Activated naive CD8-positive, alpha-beta T cell treated with anti-CD3 and anti-CD28 coated beads, Interleukin-2, amount 10 ng/mL, durations not matched to agents 7 days and 5 days (primary cell): ENCODE results near the gene OR52E8. TPM values are rescaled to one million over a fixed set of nuclear protein-coding genes. Genes with fewer than 3 reads are reported as not detected.

Source experiments
- ATAC-seq: fragments of 150-1000 bp; cut with Tn5 transposase; one replicate; pipeline ENCODE4 v1.10.0; 2021; ENCODE audit warnings: low read depth, moderate library complexity
- POLR2A ChIA-PET: fragments of 350-600 bp; sonication (Branson Sonifier 250); formaldehyde crosslinking; loops from one replicate; lab custom pipeline; 2021; ENCODE audit warnings: antibody characterized with exemption; lab: Charles Lee
- DNase-seq: peaks from one replicate; pipeline ENCODE4 v3.0.0; 2021
- H3K27ac Mint-ChIP-seq: one replicate; pipeline ENCODE4 v1.8.0; 2022; ENCODE audit warnings: mild to moderate bottlenecking, mixed read lengths
- H3K27me3 Mint-ChIP-seq: one replicate; pipeline ENCODE4 v1.8.0; 2022; ENCODE audit warnings: mild to moderate bottlenecking, moderate library complexity, mixed read lengths
- H3K36me3 Mint-ChIP-seq: one replicate; pipeline ENCODE4 v1.8.0; 2021; ENCODE audit warnings: mild to moderate bottlenecking, mixed read lengths
- H3K4me1 Mint-ChIP-seq: one replicate; pipeline ENCODE4 v1.8.0; 2021; ENCODE audit warnings: mixed read lengths
- H3K4me3 Mint-ChIP-seq: one replicate; pipeline ENCODE4 v1.8.0; 2022; ENCODE audit warnings: mild to moderate bottlenecking, moderate library complexity, mixed read lengths
- H3K9me3 Mint-ChIP-seq: one replicate; pipeline ENCODE4 v1.8.0; 2021; ENCODE audit warnings: mixed read lengths
- total RNA-seq, 2 experiments: library from RNA; stranded (reverse); gene quantifications; one replicate each; pipeline ENCODE4 v1.2.3, GENCODE V29; 2021

OR52E8 gene
- not detected for total RNA-seq

DNA sequence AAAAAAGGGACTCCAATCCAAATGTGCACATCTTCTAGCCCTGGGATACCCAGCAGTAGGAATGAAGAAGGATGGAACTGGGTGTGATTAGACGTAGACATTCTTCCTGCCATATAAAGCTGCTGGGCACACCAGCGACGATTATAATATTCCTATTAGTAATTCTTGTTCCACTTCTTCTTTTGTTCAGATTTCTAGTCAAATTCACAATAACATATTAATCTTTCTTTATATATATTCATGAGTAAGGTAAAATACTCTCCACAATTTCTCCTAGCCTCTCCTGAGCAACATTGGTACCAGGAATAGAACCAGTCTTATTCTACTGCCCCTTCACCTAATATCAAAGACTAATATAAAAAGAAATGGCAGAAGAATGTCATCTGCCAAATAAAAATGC, at the start of gene OR52E8:
OR52E8 (minus strand) TSS at position 101 of the 400 bp plus-strand sequence; CDS start at position 101, 0 bp downstream.
- no peak for ATAC-seq
- no peak within 1 kb of the TSS for H3K27ac Mint-ChIP-seq
- POLR2A ChIA-PET: no interaction called here
- H3K27me3 Mint-ChIP-seq: peaks cover 5% of the 10 kb centered on the region
- H3K4me1 Mint-ChIP-seq: no peaks in the 10 kb centered on the region
- no peaks in the 10 kb centered on the region for H3K36me3 Mint-ChIP-seq
- H3K9me3 Mint-ChIP-seq: no peaks in the 10 kb centered on the region
- no peak for DNase-seq
- H3K4me3 Mint-ChIP-seq: no peak within 1 kb of the TSS

DNA sequence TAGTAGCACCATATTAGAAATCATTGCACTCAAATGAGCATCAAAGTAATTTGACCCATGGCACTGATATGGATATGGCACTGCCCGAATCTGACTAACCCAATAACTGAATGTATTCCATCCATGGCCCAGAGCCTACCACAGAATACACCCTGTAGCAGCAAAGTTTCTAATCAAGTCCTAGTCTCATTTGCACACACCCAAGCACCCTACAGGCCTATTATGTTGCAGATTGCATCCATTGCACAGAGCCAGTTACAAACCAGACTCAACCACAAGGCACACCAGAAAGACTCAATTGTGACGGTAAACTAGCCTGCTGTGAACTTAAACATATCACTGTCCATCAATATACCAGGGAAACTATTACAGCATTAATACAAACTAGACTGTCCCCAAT, 42.0 kb upstream of the OR52E8 start:
- H3K4me1 Mint-ChIP-seq: no peaks in the 10 kb centered on the region
- DNase-seq (no peak), ATAC-seq (no peak)
- no peaks in the 10 kb centered on the region for H3K9me3 Mint-ChIP-seq
- no peaks in the 10 kb centered on the region for H3K36me3 Mint-ChIP-seq
- no peak overlapping the region for H3K27ac Mint-ChIP-seq
- POLR2A ChIA-PET: no interaction called here
- H3K27me3 Mint-ChIP-seq: peaks cover 5% of the 10 kb centered on the region
- no peak overlapping the region for H3K4me3 Mint-ChIP-seq

DNA sequence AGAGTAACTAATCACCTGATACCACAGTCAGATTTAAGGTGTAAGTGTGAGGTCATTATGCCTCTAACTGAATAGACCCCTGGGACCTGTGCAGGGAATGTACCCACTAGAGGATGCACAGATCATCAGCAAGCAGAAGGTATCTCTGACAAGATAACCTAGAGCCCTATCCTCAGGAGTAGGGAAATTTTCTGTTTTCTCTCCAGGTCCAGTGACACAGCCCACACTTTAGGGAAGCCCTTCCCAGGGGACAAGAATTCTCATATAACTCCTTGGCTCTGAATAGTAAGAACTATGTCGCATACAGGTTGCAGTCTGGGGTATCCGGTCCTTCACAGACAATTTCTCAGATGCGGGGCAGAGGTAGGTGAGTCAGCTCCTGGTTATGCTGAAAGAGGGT, 35.4 kb upstream of the OR52E8 start, which contains the start of gene OR52E5:
OR52E5 (plus strand) TSS at position 301 of the 400 bp plus-strand sequence. CDS start 7,569 bp downstream, outside the sequence.
- DNase-seq (no peak), ATAC-seq (no peak)
- Mint-ChIP-seq H3K4me3 (no peak within 1 kb of the TSS), H3K27me3 (peaks cover 2% of the 10 kb centered on the region), H3K9me3 (no peaks in the 10 kb centered on the region), H3K36me3 (no peaks in the 10 kb centered on the region), H3K4me1 (no peaks in the 10 kb centered on the region), H3K27ac (no peak within 1 kb of the TSS)
- POLR2A ChIA-PET: no interaction called here

DNA sequence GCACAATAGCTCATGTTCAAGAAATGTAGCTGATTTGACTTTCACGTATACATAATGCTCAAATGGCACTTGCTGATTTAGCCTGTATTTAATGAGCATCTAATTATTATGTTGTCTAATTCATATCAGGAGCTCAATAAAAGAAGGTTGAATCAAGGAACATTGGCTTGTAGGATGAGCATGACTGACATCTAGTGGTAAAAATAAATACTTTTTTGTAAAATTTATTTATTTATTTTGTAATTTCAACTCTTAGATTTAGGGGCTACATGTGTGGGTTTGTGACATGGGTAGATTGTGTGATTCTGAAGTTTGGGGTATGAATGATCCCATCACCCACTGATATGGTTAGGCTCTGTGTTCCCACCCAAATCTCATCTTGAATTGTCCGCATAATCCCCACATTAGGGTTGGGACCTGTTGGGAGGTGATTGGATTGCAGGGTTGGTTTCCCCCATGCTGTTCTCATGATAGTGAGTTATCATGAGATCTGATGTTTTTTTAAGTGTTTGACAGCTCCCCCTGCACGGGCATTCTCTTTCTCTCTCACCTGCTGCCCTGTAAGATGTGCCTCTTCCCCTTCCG, 33.8 kb upstream of the OR52E8 start:
- Mint-ChIP-seq H3K4me1 (no peaks in the 10 kb centered on the region), H3K9me3 (no peaks in the 10 kb centered on the region), H3K4me3 (no peak overlapping the region), H3K36me3 (no peaks in the 10 kb centered on the region), H3K27ac (no peak overlapping the region), H3K27me3 (peaks cover 2% of the 10 kb centered on the region)
- ATAC-seq: no peak
- no peak for DNase-seq
- POLR2A ChIA-PET: no interaction called here

DNA sequence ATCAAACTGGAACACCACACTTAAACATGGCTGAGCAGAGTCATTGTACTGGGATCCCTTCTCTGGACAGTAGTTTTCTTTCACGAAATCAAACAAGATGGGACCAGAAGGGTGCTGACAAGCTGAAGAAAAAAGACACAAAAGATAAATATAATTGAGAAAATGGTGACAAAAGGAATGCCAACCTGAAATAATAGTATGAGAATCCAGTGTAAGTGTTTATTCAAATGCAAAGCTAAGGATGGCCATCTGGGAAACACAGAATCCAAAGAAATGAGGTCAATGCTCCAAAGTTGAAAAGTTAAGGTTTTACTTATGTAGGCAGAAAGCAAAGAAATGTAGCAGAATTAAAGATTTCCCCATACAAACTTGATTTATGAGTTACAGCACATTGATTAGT, 30.2 kb upstream of the OR52E8 start:
- no peak overlapping the region for H3K4me3 Mint-ChIP-seq
- no peak for DNase-seq
- no peaks in the 10 kb centered on the region for H3K36me3 Mint-ChIP-seq
- POLR2A ChIA-PET: no interaction called here
- no peaks in the 10 kb centered on the region for H3K9me3 Mint-ChIP-seq
- H3K27me3 Mint-ChIP-seq: peaks cover under 1% of the 10 kb centered on the region
- no peak for ATAC-seq
- H3K4me1 Mint-ChIP-seq: no peaks in the 10 kb centered on the region
- H3K27ac Mint-ChIP-seq: no peak overlapping the region

DNA sequence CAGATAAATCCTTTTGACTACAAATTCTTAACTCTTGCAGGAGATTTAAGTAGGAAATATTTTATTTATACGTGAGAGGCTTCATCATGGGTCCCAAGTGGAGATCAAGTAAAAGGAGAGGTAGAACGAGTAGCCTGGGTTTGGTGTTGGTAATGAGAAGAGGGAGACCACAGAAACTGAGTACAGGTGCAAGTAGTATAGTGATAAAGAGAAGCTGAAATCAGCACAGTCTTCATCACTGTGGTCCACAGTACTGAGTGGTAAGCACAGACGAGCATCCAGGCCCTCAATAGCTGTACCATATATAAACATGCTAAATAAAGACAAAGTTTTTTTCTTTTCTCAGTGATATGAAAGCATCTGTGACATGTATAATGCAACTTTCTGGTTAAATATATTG, 29.7 kb upstream of the OR52E8 start:
- Mint-ChIP-seq H3K9me3 (no peaks in the 10 kb centered on the region), H3K4me1 (no peaks in the 10 kb centered on the region), H3K36me3 (no peaks in the 10 kb centered on the region), H3K27ac (no peak overlapping the region), H3K4me3 (no peak overlapping the region), H3K27me3 (peaks cover 6% of the 10 kb centered on the region)
- ATAC-seq: no peak
- DNase-seq: no peak
- POLR2A ChIA-PET: no interaction called here

DNA sequence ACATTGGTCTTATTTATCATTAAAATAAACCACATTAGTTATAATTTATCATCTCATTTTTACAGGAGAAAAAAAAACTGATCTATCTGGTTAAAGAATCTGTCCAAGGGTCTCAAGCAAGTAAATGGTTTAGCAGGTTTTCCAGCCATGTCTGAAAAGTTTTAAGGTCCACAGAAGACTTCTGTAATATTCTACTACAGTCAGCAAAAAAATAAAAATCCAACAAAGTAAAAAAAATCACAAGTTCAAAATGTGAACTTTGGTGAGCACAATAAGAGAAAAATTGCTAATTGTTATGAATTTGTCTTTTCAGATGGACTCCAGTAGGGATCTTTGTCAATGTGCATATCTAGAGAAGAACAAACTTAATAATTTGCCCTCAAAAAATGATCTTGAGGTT, 24.3 kb upstream of the OR52E8 start:
- DNase-seq (no peak), ATAC-seq (no peak)
- Mint-ChIP-seq H3K27me3 (peaks cover 14% of the 10 kb centered on the region), H3K27ac (no peak overlapping the region), H3K36me3 (no peaks in the 10 kb centered on the region), H3K4me1 (no peaks in the 10 kb centered on the region), H3K4me3 (no peak overlapping the region), H3K9me3 (no peaks in the 10 kb centered on the region)
- POLR2A ChIA-PET: no interaction called here

DNA sequence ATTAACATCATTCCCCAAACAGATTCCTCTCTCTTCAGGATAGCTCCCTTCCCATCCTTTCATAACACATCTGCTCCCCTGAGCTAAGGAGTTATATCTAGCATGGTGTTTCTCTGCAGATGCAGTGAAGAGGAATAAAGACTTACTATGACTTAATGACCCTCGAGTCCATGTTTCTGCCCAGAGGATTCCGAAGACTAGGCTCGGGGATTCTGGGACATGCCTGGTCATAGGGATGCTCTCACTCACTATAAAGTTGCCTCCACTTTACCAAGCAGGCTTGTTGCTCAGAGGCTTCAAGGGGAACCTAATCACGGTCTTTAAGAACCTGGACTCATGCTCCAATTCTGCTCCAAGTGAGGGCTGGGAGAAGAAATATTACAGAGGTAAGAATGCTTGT, 22.8 kb upstream of the OR52E8 start, which contains the start of gene OR52E4:
OR52E4 (plus strand) TSS at position 301 of the 400 bp plus-strand sequence. CDS start 3,664 bp downstream, outside the sequence.
- Mint-ChIP-seq H3K4me3 (no peak within 1 kb of the TSS), H3K27me3 (peaks cover 14% of the 10 kb centered on the region), H3K9me3 (no peaks in the 10 kb centered on the region), H3K27ac (no peak within 1 kb of the TSS), H3K4me1 (no peaks in the 10 kb centered on the region), H3K36me3 (no peaks in the 10 kb centered on the region)
- no peak for DNase-seq
- ATAC-seq: no peak
- POLR2A ChIA-PET: no interaction called here

DNA sequence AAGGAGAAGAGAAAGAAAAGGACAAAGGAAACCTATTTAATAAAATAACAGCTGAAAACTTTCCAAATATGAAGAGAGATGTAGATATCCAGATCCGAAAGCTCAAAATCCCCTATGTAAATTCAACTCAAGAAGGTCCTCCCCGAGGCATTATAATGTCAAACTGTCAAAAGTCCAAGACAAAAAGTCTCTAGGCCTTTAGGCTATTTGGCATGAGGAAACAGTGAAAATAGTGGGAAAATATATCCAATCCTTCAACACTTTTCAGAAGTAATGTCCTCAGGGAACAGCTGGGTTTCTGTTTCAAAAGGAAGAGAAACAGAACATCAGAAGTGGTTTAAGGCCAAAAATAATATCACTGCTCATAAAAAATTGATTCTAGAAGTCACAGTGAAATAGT, 21.1 kb upstream of the OR52E8 start:
- Mint-ChIP-seq H3K27ac (no peak overlapping the region), H3K27me3 (peaks cover 14% of the 10 kb centered on the region), H3K9me3 (peaks cover 2% of the 10 kb centered on the region), H3K4me1 (no peaks in the 10 kb centered on the region), H3K36me3 (no peaks in the 10 kb centered on the region), H3K4me3 (no peak overlapping the region)
- no peak for DNase-seq
- POLR2A ChIA-PET: no interaction called here
- no peak for ATAC-seq

DNA sequence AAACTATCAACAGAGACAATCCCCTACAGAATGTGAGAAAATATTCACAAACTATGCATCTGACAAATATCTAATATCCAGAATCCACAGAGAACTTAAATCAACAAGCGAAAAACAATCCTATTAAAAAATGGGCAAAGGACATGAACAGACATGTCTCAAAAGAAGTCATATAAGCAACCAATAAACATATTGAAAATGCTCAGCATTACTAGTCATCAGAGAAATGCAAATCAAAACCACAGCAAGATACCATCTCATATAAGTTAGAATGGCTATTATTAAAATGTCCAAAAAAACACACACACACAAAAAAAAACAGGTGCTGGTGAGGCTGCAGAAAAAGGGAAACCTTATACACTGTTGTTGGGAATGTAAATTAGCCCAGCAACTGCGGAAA, 8.3 kb upstream of the OR52E8 start:
- H3K27ac Mint-ChIP-seq: no peak overlapping the region
- ATAC-seq (no peak), DNase-seq (no peak)
- no peaks in the 10 kb centered on the region for H3K27me3 Mint-ChIP-seq
- H3K36me3 Mint-ChIP-seq: no peaks in the 10 kb centered on the region
- POLR2A ChIA-PET: no interaction called here
- peaks cover 3% of the 10 kb centered on the region for H3K9me3 Mint-ChIP-seq
- H3K4me1 Mint-ChIP-seq: no peaks in the 10 kb centered on the region
- no peak overlapping the region for H3K4me3 Mint-ChIP-seq

DNA sequence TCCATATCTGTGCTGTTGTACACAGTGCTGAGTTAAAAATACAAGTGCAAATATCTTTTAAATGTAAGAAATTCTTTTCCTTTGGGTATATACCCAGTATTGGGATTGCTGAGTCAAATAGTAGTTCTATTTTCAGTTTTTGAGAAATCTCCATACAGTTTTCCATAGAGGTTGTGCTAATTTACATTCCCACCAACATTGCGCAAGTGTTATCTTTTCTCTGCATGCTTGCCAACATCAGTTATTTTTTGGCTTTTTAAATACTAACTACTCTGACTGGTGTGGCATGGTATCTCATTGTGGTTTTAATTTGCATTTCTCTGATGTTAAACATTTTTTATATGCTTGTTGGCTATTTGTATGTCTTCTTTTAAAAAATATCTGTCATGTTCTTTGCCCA, 6.5 kb downstream of the OR52E8 start:
- Mint-ChIP-seq H3K4me1 (no peaks in the 10 kb centered on the region), H3K36me3 (no peaks in the 10 kb centered on the region), H3K9me3 (peaks cover 1% of the 10 kb centered on the region), H3K27ac (no peak overlapping the region), H3K4me3 (no peak overlapping the region), H3K27me3 (peaks cover 9% of the 10 kb centered on the region)
- DNase-seq: no peak
- no peak for ATAC-seq
- POLR2A ChIA-PET: no interaction called here

DNA sequence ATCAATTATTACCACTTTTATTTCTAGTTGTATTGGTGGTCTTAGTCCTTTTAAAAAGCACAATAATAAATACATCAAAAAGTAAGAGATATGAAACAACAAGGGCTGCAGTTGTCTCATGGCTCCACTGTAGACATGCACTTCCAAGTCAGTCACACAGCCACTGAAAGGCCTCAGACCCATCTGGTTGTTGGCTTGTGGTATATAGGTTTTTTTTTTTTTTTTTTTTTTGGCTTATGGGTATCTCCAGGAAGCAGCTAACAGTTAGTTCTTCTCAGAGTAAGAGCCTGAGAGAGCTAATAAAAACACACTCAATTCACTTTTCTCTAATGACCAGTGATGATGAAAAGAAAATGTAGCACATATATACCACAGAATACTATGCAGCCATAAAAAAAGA, 9.8 kb downstream of the OR52E8 start:
- POLR2A ChIA-PET: no interaction called here
- H3K4me3 Mint-ChIP-seq: no peak overlapping the region
- H3K36me3 Mint-ChIP-seq: no peaks in the 10 kb centered on the region
- no peaks in the 10 kb centered on the region for H3K4me1 Mint-ChIP-seq
- peaks cover 4% of the 10 kb centered on the region for H3K27me3 Mint-ChIP-seq
- no peak for DNase-seq
- no peak for ATAC-seq
- H3K27ac Mint-ChIP-seq: no peak overlapping the region
- H3K9me3 Mint-ChIP-seq: peaks cover 1% of the 10 kb centered on the region

DNA sequence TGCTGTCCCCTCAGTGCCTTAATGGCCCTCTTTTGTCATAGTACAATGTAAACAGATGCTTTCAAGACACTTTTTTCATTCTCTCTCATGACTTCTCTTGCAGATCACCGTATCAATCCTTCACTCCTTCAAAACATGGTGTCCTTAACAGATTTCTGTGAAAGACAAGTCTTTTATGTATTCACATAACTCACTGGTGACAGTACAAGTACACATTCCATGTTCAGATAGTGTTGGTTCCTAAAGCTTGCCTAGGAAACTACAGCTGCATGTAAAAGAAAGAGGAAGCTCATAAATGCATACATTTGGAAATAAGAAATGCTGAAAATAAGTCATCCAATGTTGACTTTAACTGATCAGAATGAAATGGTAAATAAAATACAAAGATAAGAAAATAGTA, 10.8 kb downstream of the OR52E8 start:
- no peaks in the 10 kb centered on the region for H3K9me3 Mint-ChIP-seq
- POLR2A ChIA-PET: no interaction called here
- ATAC-seq: no peak
- H3K36me3 Mint-ChIP-seq: no peaks in the 10 kb centered on the region
- no peak overlapping the region for H3K27ac Mint-ChIP-seq
- H3K4me1 Mint-ChIP-seq: no peaks in the 10 kb centered on the region
- H3K27me3 Mint-ChIP-seq: peaks cover 4% of the 10 kb centered on the region
- DNase-seq: no peak
- H3K4me3 Mint-ChIP-seq: no peak overlapping the region

DNA sequence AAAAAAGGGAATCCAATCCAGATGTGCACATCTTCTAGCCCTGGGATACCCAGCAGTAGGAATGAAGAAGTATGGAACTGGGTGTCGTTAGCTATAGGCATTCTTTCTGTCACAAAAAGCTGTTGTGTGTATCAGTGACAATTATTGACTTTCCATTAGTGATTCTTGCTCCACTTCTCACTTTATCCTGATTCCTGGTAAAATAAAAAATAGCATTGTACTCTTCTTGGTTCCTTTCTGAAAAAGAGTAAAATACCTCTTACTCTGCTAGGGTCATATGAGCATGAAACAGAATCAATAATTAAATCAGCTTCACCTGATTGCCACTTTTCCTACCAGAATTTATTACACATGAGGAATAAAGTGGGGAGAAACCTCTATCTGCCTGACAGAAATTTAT, 15.7 kb downstream of the OR52E8 start, which contains the start of gene OR52E6:
OR52E6 (minus strand) TSS at position 101 of the 400 bp plus-strand sequence; CDS start at position 101, 0 bp downstream.
- Mint-ChIP-seq H3K36me3 (no peaks in the 10 kb centered on the region), H3K9me3 (no peaks in the 10 kb centered on the region), H3K27me3 (peaks cover 11% of the 10 kb centered on the region), H3K4me1 (no peaks in the 10 kb centered on the region), H3K4me3 (no peak within 1 kb of the TSS), H3K27ac (no peak within 1 kb of the TSS)
- ATAC-seq (no peak), DNase-seq (no peak)
- POLR2A ChIA-PET: no interaction called here
